ENCODE results near the gene HTR7.

HTR7 gene

DNA sequence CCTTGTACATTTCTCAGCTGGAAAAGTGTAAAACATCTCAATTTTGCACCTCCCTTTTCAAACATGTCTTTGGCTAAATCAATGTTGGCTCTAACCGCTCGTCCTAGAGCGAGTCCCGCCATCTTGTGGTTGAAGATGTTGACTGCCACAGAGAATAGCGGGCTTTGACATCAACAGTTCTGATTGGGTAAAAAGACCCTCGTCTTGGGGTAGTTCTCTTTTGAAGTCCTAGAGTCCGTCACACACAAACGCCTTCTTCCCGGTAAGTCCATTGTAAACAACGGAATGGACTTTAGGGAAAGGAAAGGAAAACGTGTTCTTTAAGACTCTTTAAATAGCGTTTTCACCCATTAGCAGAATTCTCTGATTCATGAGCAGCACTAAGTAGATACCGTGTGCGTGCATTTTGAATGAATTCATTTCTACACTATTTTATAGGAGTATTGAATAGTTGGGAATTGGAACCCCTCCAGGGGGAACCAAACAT, 13.5 kb upstream of the HTR7 start:
- peak overlapping the region in 1 of 2 donors; percentile 97 for H3K27ac Mint-ChIP-seq
- peaks cover 33% of the 10 kb centered on the region for H3K27me3 Mint-ChIP-seq
- H3K4me3 Mint-ChIP-seq: peak overlapping the region; percentile 99 to 100
- peak; percentile 70 for ATAC-seq
- peaks cover 23% of the 10 kb centered on the region for H3K4me1 Mint-ChIP-seq
- peaks cover 7 to 9% of the 10 kb centered on the region in 2 donors for H3K9me3 Mint-ChIP-seq
- DNase-seq: peak; percentile 48 to 58

DNA sequence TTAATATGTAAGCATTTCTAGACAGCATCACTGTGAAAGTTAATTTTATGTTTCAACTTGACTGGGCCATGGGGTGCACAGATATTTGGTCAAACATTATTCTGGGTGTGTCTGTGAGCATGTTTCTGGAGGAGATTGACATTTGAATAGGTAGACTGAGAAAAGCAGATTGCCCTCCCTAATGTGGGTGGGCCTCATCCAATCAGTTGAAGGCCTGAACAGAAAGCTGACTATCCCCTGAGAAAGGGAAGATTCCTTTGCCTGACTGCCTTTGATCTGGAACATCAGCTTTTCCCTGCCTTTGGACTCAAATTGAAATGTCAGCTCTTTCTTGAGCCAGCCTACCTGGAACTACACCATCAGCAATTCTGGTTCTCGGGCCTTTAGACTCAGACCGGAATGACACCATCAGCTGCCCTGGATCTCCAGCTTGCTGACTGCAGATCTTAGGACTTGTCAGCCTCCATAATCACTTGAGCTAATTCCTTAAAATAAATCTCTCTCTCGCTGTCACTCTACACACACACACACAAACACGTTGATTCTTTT, 8.3 kb upstream of the HTR7 start:
- Mint-ChIP-seq H3K4me3 (no peak overlapping the region), H3K27ac (no peak overlapping the region), H3K4me1 (peaks cover 6% of the 10 kb centered on the region), H3K9me3 (peaks cover 7 to 9% of the 10 kb centered on the region in 2 donors), H3K27me3 (peaks cover 67% of the 10 kb centered on the region)
- ATAC-seq (no peak), DNase-seq (no peak)

DNA sequence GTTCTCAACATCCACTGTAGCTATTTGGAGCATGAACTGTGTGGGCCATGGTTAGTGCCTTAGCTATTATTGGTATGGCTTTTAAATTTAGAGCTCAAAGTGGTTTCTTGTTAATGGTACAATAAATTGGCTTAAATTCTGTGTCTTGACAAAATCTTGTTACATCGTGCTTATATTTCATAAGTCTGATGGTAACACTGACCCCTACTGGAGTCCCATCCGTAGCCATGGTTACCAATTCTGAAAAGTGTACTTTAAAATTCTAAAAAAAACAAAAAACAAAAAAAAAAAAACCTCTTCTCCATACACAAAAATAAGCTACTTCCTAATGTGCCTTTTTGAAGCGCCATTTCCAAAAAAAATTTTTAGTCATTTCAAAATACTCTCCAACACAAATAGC, 7.6 kb upstream of the HTR7 start:
- Mint-ChIP-seq H3K27me3 (peaks cover 71% of the 10 kb centered on the region), H3K9me3 (peaks cover 7 to 9% of the 10 kb centered on the region in 2 donors), H3K27ac (no peak overlapping the region), H3K4me3 (no peak overlapping the region), H3K4me1 (peaks cover under 1% of the 10 kb centered on the region)
- DNase-seq (no peak), ATAC-seq (no peak)

DNA sequence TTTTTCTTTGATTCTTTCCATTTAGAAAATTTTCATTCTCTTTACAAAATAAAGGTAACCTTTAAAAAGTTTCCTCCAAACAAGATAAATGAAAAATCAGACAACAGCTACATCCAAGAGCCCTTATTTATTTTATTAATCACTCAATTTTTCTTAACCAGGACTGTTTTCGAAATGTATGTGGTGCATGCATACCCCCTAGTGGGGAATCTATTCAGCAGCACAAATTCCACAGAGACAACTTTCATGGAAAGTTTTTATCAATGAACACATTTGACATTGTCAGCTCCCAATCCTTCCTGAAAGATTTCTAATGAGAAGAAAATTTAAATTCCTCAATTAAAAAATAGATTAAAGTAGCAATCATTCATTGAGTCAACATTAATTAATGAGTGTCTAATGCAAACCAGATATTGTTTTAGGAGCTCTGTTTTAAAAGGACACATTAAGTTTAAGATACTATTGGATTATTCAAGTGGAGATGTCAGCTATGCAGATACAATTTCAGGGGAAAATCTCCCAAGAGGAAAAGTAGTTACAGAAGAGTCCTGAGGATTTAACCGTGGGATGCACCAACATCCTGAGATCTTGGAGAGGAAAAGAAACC, 5.2 kb upstream of the HTR7 start:
- no peak overlapping the region for H3K4me3 Mint-ChIP-seq
- H3K27me3 Mint-ChIP-seq: peaks cover 67% of the 10 kb centered on the region
- ATAC-seq (no peak), DNase-seq (no peak)
- H3K9me3 Mint-ChIP-seq: no peaks in the 10 kb centered on the region
- H3K27ac Mint-ChIP-seq: no peak overlapping the region
- H3K4me1 Mint-ChIP-seq: peaks cover 6% of the 10 kb centered on the region

DNA sequence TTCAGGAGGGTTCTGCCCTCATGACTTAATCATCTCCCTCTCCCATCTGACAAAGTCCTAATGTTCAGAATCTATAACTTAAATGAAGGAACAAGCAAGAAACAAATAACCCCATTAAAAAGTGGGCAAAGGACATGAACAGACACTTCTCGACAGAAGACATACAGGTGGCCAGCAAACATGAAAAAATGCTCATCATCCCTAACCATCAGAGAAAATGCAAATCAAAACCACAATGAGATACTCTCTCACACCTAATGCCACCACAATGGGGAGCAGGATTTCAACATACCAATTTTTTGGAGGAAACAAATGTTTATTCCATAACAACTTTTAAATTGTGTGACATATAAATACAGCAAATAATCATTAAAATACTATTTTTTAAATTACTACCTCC, 3.0 kb upstream of the HTR7 start:
- peaks cover 15% of the 10 kb centered on the region for H3K4me1 Mint-ChIP-seq
- H3K4me3 Mint-ChIP-seq: no peak overlapping the region
- H3K27ac Mint-ChIP-seq: no peak overlapping the region
- H3K27me3 Mint-ChIP-seq: peaks cover 76% of the 10 kb centered on the region
- ATAC-seq (no peak), DNase-seq (no peak)
- no peaks in the 10 kb centered on the region for H3K9me3 Mint-ChIP-seq

DNA sequence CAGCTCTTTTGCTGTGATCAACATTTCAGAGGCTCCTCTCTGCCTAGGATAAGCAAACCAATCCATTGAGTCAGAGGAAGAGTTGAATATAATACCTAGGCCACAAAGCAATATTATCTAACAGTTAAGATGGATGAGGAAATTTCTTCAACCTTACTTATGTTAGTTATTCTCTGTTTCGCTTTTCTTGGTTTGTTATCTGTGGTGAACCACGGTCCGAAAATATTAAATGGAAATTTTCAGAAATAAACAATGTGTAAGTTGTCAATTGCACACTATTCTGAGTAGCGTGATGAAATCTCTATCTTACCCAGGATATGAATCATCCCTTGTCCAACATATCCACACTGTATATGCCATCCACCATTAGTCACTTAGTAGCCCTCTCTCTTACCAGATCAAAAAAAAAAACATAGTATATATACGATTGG, 1.5 kb upstream of the HTR7 start:
- ATAC-seq (peak; percentile 60), DNase-seq (no peak)
- peaks cover 87% of the 10 kb centered on the region for H3K27me3 Mint-ChIP-seq
- peaks cover 15% of the 10 kb centered on the region for H3K4me1 Mint-ChIP-seq
- H3K9me3 Mint-ChIP-seq: no peaks in the 10 kb centered on the region
- no peak overlapping the region for H3K4me3 Mint-ChIP-seq
- no peak overlapping the region for H3K27ac Mint-ChIP-seq

DNA sequence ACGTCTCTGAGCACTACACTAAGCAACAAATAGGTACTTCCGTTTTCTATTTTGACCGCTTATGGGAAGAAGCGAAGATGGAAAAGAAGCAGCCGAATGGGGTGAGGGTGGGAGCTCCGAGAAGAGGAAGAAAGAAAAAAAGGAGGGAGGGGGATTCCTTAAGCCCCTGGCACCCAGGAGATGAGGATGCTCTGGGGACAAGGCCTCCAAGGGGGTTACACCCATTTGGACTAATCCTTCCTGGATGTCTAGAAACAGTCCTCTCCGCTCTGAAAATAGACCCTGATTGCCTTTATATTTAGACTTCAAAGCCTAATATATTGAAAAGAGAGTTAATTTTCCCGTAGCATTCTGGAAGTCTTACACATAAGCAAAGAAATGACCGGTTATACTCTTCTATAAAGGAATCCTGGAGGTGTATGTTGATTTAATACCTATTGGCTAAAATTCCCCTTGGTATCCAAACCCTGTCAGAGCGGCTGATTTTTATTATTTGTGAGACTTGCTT, 676 bp upstream of the HTR7 start:
- DNase-seq: no peak

DNA sequence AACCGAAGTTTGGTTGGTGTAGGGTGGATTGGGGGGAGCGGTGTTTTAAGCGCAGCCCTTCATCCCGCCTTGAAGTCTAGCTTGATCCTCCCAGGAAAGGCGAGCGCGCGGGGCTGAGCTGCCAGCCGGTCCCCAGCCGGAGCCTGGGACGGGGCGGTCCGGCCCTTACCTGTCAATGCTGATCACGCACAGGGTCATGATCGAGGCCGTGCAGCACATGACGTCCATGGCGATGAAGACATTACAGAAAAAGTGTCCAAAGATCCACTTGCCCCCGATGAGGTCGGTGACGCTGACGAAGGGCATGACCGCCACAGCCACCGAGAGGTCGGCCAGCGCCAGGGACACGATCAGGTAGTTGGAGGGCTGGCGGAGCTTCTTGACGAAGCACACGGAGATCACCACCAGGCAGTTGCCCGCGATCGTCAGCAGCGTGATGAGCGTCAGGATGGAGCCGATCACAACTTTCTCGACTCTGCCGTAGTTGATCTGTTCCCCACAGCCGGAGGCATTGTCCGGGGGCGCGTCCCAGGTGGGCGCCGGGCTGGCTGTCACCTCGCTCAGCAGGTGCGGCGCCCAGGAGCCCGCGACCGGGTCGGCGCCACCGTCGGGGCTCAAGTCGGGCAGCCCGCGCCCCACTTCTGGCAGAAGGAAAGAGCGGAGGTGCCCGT, 740 bp downstream of the HTR7 start:
- peak overlapping the region in 1 of 2 donors; percentile 68 for H3K27ac Mint-ChIP-seq
- peaks cover 15% of the 10 kb centered on the region for H3K4me1 Mint-ChIP-seq
- ATAC-seq: peak; percentile 41
- H3K4me3 Mint-ChIP-seq: peak overlapping the region; percentile 85 to 88
- H3K9me3 Mint-ChIP-seq: no peaks in the 10 kb centered on the region
- peak; percentile 12 to 16 for DNase-seq
- H3K27me3 Mint-ChIP-seq: peaks cover 80% of the 10 kb centered on the region

More for the DNA sequence above, 676 bp upstream of the HTR7 start:
- no peak for ATAC-seq
- H3K27ac Mint-ChIP-seq: peak overlapping the region in 1 of 2 donors; percentile 76
- H3K4me1 Mint-ChIP-seq: peaks cover 15% of the 10 kb centered on the region
- H3K27me3 Mint-ChIP-seq: peaks cover 87% of the 10 kb centered on the region
- H3K4me3 Mint-ChIP-seq: peak overlapping the region; percentile 87 to 96
- H3K9me3 Mint-ChIP-seq: no peaks in the 10 kb centered on the region

DNA sequence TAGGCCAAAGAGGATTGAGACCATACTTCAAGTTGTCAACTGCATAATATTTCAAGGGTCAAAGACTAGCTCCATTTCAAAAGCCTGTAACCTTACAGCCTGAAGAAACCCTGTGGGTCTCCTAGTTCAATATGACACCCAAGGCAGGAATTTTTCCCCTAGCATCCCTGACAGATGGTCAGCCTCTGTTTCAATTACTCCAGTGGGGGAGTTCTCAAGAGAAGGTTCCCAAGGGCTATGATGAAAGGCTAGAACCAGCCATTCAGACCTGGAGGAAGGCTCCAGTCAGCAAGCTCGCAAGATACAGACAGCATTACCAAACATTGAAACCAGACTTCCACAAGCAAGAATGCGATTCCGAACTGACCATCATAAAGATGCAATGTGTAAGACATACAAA, 1.6 kb downstream of the HTR7 start:
- DNase-seq: no peak
- H3K27ac Mint-ChIP-seq: no peak overlapping the region
- ATAC-seq: no peak
- H3K9me3 Mint-ChIP-seq: no peaks in the 10 kb centered on the region
- no peak overlapping the region for H3K4me3 Mint-ChIP-seq
- peaks cover 81% of the 10 kb centered on the region for H3K27me3 Mint-ChIP-seq
- peaks cover 15% of the 10 kb centered on the region for H3K4me1 Mint-ChIP-seq

DNA sequence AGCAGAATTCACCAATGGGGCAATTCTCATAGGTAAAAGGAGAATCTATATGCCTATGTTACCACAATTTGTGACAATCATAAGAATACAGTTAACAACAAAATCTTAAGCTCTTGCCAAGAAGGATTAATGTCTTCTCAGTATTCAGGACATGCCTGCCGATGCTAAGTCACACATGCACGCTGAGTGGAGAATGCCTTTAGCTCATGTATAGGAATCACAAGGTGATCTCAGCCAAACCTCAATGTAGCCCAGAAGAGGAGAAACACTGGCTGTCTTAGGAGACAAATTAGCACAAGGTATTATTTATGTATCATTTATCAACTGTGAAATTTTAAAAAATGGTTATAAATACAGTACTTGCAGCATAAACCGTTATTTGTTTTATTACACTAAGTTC, 2.7 kb downstream of the HTR7 start:
- ATAC-seq: no peak

DNA sequence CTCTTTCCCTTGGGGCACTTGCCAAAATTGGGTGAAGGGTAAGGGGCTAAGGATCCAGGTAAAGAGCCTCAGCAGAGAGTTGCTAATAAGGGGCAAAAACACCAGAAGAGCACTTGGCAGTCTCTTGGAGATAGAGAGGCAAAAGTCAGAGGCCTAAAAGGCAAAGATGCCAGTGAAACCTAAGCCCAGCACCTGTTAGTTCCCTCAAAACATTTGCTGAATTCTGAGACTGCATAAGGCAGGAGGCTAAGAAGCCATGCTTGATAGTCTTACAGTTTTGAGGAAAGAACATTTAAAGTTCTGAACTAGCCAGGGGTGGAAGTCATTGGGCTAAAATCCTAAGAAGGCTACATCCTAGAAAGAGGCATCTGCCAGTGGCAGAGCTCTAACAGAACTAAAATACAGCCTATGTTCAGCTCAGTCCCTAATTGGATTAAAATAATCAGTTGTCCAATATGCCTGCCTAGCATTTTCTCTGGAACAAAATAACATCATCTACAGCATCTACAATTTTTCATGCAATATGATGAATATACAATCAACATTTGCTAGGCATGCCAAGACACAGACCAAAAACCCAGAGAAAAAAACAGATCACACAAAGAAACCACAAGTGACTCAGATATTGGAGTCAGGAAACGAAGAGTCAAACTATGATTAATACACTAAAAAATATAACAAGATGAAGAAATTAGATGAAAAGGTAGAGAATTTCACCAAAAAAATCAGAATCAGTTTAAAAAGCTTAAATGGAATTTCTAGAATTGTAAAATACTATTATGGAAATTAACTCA, 7.7 kb downstream of the HTR7 start:
- no peak for DNase-seq
- peaks cover 49% of the 10 kb centered on the region for H3K27me3 Mint-ChIP-seq
- H3K4me1 Mint-ChIP-seq: no peaks in the 10 kb centered on the region

More for the DNA sequence above, 2.7 kb downstream of the HTR7 start:
- Mint-ChIP-seq H3K4me3 (no peak overlapping the region), H3K4me1 (peaks cover 15% of the 10 kb centered on the region), H3K27ac (no peak overlapping the region), H3K9me3 (peaks cover 10% of the 10 kb centered on the region in 2 donors), H3K27me3 (peaks cover 84% of the 10 kb centered on the region)
- DNase-seq: no peak

DNA sequence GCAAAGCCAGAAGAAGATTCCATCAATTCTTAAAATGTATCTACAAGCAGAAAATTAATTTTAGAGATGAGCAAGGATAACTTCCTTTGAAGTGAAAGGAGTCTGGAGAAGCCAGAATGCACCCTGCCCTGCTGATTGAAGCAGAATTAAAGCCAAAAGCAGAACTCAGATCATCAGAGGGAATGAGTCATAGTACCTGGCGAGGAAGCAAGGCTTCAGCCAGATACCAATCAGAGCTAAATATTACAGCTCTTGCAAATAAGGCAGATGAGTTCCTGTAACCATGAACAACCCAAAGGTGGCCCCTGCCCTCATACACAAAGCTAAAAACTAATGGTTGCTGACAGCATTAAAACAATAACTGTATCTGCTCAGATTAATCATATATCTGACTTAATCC, 10.4 kb downstream of the HTR7 start:
- H3K27ac Mint-ChIP-seq: peak overlapping the region in 1 of 2 donors; percentile 66
- ATAC-seq (peak; percentile 56), DNase-seq (no peak)
- no peaks in the 10 kb centered on the region for H3K4me1 Mint-ChIP-seq
- H3K27me3 Mint-ChIP-seq: peaks cover 45% of the 10 kb centered on the region
- H3K9me3 Mint-ChIP-seq: peaks cover 10 to 19% of the 10 kb centered on the region in 2 donors
- H3K4me3 Mint-ChIP-seq: no peak overlapping the region

More for the DNA sequence above, 7.7 kb downstream of the HTR7 start:
- no peak overlapping the region for H3K27ac Mint-ChIP-seq
- peaks cover 10 to 19% of the 10 kb centered on the region in 2 donors for H3K9me3 Mint-ChIP-seq
- no peak for ATAC-seq
- no peak overlapping the region for H3K4me3 Mint-ChIP-seq

DNA sequence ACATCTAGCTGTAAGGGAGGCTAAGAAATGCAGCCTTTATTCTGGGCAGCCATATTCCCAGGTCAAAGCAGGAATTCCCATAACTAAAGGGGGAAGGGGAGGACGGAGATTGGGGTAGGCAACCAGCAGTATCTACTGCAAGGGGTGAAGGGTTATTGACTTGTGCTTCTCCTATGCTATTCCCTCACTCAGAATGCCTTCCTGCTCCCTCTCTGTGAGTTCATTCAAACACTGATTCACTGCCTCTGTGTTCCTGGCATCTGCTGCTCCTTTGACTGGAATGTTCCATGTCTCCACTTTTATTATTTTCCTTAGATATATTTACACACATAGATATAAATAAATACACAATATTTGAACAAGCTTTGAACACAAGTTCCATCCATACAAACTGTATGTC, 11.1 kb downstream of the HTR7 start:
- Mint-ChIP-seq H3K27me3 (peaks cover 41% of the 10 kb centered on the region), H3K4me1 (no peaks in the 10 kb centered on the region), H3K4me3 (no peak overlapping the region), H3K9me3 (peaks cover 10 to 19% of the 10 kb centered on the region in 2 donors), H3K27ac (no peak overlapping the region)
- ATAC-seq (no peak), DNase-seq (no peak)

DNA sequence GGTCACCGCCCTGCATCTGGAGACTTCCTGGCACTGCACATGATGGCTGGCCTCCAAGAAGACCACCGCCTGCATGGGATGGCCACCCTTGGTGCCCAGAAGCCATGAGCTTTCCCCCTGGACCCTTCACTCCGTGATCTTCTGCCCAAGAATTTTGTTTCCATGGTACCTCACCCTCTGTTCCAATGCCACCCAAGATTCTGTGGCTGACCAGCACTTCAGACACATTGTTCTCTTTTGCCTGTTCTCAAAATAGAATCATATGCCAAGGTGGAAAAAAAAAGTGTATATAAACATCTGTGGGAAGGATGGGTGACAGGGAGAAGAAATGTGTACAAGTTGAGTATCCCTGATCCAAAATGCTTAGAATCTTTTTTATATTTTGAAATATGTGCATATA, 12.1 kb downstream of the HTR7 start:
- Mint-ChIP-seq H3K27me3 (peaks cover 33% of the 10 kb centered on the region), H3K9me3 (peaks cover 6 to 14% of the 10 kb centered on the region in 2 donors), H3K27ac (no peak overlapping the region), H3K4me1 (no peaks in the 10 kb centered on the region), H3K4me3 (no peak overlapping the region)
- DNase-seq (no peak), ATAC-seq (no peak)

DNA sequence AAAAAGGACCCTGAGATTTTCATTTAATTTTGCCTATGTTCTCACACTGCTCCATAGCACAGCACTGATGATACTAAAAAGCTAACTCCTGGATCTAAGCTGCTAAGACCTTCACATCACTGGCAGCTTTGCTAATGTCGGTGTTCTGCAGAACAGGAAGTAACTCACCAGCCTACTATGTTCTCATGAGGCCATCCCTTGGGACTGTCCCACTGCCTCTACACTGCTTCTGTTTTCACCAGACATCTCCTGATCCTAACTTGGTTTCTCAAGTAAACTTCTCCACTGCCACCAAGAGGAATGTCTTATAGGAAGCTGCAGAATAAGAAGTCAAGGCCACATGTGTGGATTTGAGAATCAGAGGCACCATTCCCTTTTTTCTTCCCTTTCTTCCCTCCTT, 15.1 kb downstream of the HTR7 start:
- no peak overlapping the region for H3K27ac Mint-ChIP-seq
- ATAC-seq: no peak

More for the DNA sequence above, 15.1 kb downstream of the HTR7 start:
- Mint-ChIP-seq H3K27me3 (peaks cover 37% of the 10 kb centered on the region), H3K4me3 (no peak overlapping the region), H3K9me3 (no peaks in the 10 kb centered on the region), H3K4me1 (no peaks in the 10 kb centered on the region)
- no peak for DNase-seq
